ES-I3 (cell line): ENCODE data around the gene B4GALNT3.

Source experiments
- H3K36me3 ChIP-seq: 2 replicates; pipeline ENCODE4 v1.6.1; 2013; ENCODE audit warnings: mild to moderate bottlenecking, low read length, control low read depth, moderate library complexity; ENCODE audit not compliant: insufficient read depth
- H3K4me1 ChIP-seq: 2 replicates; pipeline ENCODE4 v1.6.1; 2013; ENCODE audit warnings: mild to moderate bottlenecking, control low read depth, low read length; ENCODE audit not compliant: insufficient read depth
- H3K9ac ChIP-seq: 2 replicates; pipeline ENCODE4 v1.6.1; 2013; ENCODE audit warnings: low read depth, mild to moderate bottlenecking, low read length, moderate library complexity
- H3K9me3 ChIP-seq: 2 replicates; pipeline ENCODE4 v1.6.1; 2013; ENCODE audit warnings: mild to moderate bottlenecking, low read length, moderate library complexity; ENCODE audit not compliant: control insufficient read depth, insufficient read depth

The B4GALNT3 gene

GRCh38 chr12:480831-481816, 21.4 kb downstream of the B4GALNT3 start:
- Histone ChIP-seq H3K9me3 (no peaks in the 10 kb centered on the region), H3K36me3 (no peaks in the 10 kb centered on the region), H3K4me1 (peaks cover 7% of the 10 kb centered on the region; the same call in 1 of the 2 replicates), H3K9ac (no peak overlapping the region)

- Histone ChIP-seq H3K4me1 (peaks cover 7% of the 10 kb centered on the region; the same call in 1 of the 2 replicates), H3K36me3 (no peaks in the 10 kb centered on the region), H3K9ac (no peak overlapping the region), H3K9me3 (no peaks in the 10 kb centered on the region)
Measured at GRCh38 chr12:482061-482460, 22.3 kb downstream of the B4GALNT3 start.

GRCh38 chr12:484096-484495, 24.4 kb downstream of the B4GALNT3 start:
- no peaks in the 10 kb centered on the region for H3K36me3 ChIP-seq
- H3K4me1 ChIP-seq: peaks cover 7% of the 10 kb centered on the region; the same call in 1 of the 2 replicates
- no peak overlapping the region for H3K9ac ChIP-seq
- H3K9me3 ChIP-seq: no peaks in the 10 kb centered on the region

GRCh38 chr12:490260-490659, 30.5 kb downstream of the B4GALNT3 start:
- Histone ChIP-seq H3K36me3 (no peaks in the 10 kb centered on the region), H3K9ac (no peak overlapping the region), H3K4me1 (no peaks in the 10 kb centered on the region), H3K9me3 (peaks cover 4% of the 10 kb centered on the region; the same call in 1 of the 2 replicates)

GRCh38 chr12:495466-495865, 35.7 kb downstream of the B4GALNT3 start:
- Histone ChIP-seq H3K4me1 (no peaks in the 10 kb centered on the region), H3K36me3 (no peaks in the 10 kb centered on the region), H3K9ac (no peak overlapping the region), H3K9me3 (no peaks in the 10 kb centered on the region; the same call in 1 of the 2 replicates)

GRCh38 chr12:496736-497135, 37.0 kb downstream of the B4GALNT3 start:
- no peaks in the 10 kb centered on the region; the same call in 1 of the 2 replicates for H3K9me3 ChIP-seq
- H3K9ac ChIP-seq: no peak overlapping the region
- peaks cover 1% of the 10 kb centered on the region for H3K4me1 ChIP-seq
- no peaks in the 10 kb centered on the region for H3K36me3 ChIP-seq

GRCh38 chr12:497501-498160, 37.9 kb downstream of the B4GALNT3 start:
- H3K9me3 ChIP-seq: no peaks in the 10 kb centered on the region
- no peaks in the 10 kb centered on the region for H3K36me3 ChIP-seq
- H3K4me1 ChIP-seq: peaks cover 8% of the 10 kb centered on the region
- no peak overlapping the region for H3K9ac ChIP-seq

GRCh38 chr12:499837-500458, 40.2 kb downstream of the B4GALNT3 start:
- Histone ChIP-seq H3K9me3 (no peaks in the 10 kb centered on the region), H3K36me3 (no peaks in the 10 kb centered on the region), H3K9ac (no peak overlapping the region), H3K4me1 (peaks cover 17% of the 10 kb centered on the region)

GRCh38 chr12:501722-502447, 42.1 kb downstream of the B4GALNT3 start:
- no peak overlapping the region for H3K9ac ChIP-seq
- peaks cover 17% of the 10 kb centered on the region for H3K4me1 ChIP-seq
- H3K36me3 ChIP-seq: no peaks in the 10 kb centered on the region
- no peaks in the 10 kb centered on the region for H3K9me3 ChIP-seq

- Histone ChIP-seq H3K9ac (no peak overlapping the region), H3K4me1 (peaks cover 17% of the 10 kb centered on the region), H3K9me3 (no peaks in the 10 kb centered on the region), H3K36me3 (no peaks in the 10 kb centered on the region)
Measured at GRCh38 chr12:503111-503761, 43.5 kb downstream of the B4GALNT3 start.

GRCh38 chr12:505221-505620, 45.5 kb downstream of the B4GALNT3 start:
- no peak overlapping the region for H3K9ac ChIP-seq
- no peaks in the 10 kb centered on the region for H3K9me3 ChIP-seq
- no peaks in the 10 kb centered on the region for H3K36me3 ChIP-seq
- H3K4me1 ChIP-seq: peaks cover 33% of the 10 kb centered on the region

GRCh38 chr12:507391-507796, 47.7 kb downstream of the B4GALNT3 start:
- H3K4me1 ChIP-seq: peaks cover 33% of the 10 kb centered on the region
- no peak overlapping the region for H3K9ac ChIP-seq
- no peaks in the 10 kb centered on the region for H3K9me3 ChIP-seq
- no peaks in the 10 kb centered on the region for H3K36me3 ChIP-seq

GRCh38 chr12:508145-508544, 48.4 kb downstream of the B4GALNT3 start:
- Histone ChIP-seq H3K4me1 (peaks cover 28% of the 10 kb centered on the region), H3K9ac (no peak overlapping the region), H3K9me3 (no peaks in the 10 kb centered on the region), H3K36me3 (no peaks in the 10 kb centered on the region)
